C4-2B (cell line): Measurements from ENCODE around the gene PLSCR2.

Experiments used
- ZFX ChIP-seq: fragments of 450-650 bp; IDR thresholded peaks from 2 replicates; pipeline ENCODE4 v1.6.1; 2017
- TF ChIP-seq, protein P1 (sequence below): fragments of 450-650 bp; conservative IDR thresholded peaks from 2 replicates; pipeline ENCODE4 v1.5.1; 2017; ENCODE audit warnings: mild to moderate bottlenecking

GRCh38 chr3:146454796-146455195 is 14.6 kb downstream of the PLSCR2 start:
- TF ChIP-seq, protein P1, sequence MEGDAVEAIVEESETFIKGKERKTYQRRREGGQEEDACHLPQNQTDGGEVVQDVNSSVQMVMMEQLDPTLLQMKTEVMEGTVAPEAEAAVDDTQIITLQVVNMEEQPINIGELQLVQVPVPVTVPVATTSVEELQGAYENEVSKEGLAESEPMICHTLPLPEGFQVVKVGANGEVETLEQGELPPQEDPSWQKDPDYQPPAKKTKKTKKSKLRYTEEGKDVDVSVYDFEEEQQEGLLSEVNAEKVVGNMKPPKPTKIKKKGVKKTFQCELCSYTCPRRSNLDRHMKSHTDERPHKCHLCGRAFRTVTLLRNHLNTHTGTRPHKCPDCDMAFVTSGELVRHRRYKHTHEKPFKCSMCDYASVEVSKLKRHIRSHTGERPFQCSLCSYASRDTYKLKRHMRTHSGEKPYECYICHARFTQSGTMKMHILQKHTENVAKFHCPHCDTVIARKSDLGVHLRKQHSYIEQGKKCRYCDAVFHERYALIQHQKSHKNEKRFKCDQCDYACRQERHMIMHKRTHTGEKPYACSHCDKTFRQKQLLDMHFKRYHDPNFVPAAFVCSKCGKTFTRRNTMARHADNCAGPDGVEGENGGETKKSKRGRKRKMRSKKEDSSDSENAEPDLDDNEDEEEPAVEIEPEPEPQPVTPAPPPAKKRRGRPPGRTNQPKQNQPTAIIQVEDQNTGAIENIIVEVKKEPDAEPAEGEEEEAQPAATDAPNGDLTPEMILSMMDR: no peak
- no peak for TF ChIP-seq ZFX
